Astrocyte (in vitro differentiated cells and primary cell): ENCODE results near the gene PDGFA.

Source experiments
- CTCF ChIP-seq: IDR thresholded peaks from 2 replicates; pipeline ENCODE4 v1.5.1; 2011; ENCODE audit warnings: low read depth, mild to moderate bottlenecking, inconsistent platforms, low read length, moderate library complexity; ENCODE audit not compliant: insufficient read depth
- EZH2 ChIP-seq: IDR thresholded peaks from 2 replicates; pipeline ENCODE4 v1.6.1; 2012; ENCODE audit warnings: mild to moderate bottlenecking, low read length, inconsistent platforms; ENCODE audit not compliant: insufficient read depth

GRCh38 chr7:494906-495305 is 24.7 kb downstream of the PDGFA start:
- TF ChIP-seq CTCF (no peak), EZH2 (no peak)
